HG03064 (cell line): ENCODE data around the gene PROX1.

ENCODE experiments used
- ATAC-seq: cut with Tn5 transposase; IDR thresholded peaks from one replicate; pipeline ENCODE4 v1.9.1; 2021; ENCODE audit warnings: low read depth; ENCODE audit not compliant: unreplicated experiment

Gene PROX1

GRCh38 chr1:213997038-213997771 lies 9.4 kb downstream of the PROX1 start:
- no peak for ATAC-seq

- ATAC-seq: no peak
These were observed 10.0 kb downstream of the PROX1 start for GRCh38 chr1:213997772-213998107.

- ATAC-seq: no peak
These were observed 11.0 kb downstream of the PROX1 start for GRCh38 chr1:213998785-213999184.

GRCh38 chr1:213999732-214000131 lies 12.0 kb downstream of the PROX1 start:
- no peak for ATAC-seq

- no peak for ATAC-seq
These were observed 14.3 kb downstream of the PROX1 start for GRCh38 chr1:214002060-214002459.

GRCh38 chr1:214002472-214002871 lies 14.7 kb downstream of the PROX1 start:
- no peak for ATAC-seq

GRCh38 chr1:214003233-214003632 lies 15.5 kb downstream of the PROX1 start:
- no peak for ATAC-seq

- no peak for ATAC-seq
These were observed 16.2 kb downstream of the PROX1 start for GRCh38 chr1:214004014-214004413.

GRCh38 chr1:214004795-214005194 lies 17.0 kb downstream of the PROX1 start:
- ATAC-seq: no peak

GRCh38 chr1:214005708-214006107 lies 17.9 kb downstream of the PROX1 start:
- no peak for ATAC-seq

GRCh38 chr1:214006845-214007244 lies 19.1 kb downstream of the PROX1 start:
- ATAC-seq: no peak

- ATAC-seq: no peak
These were observed 20.6 kb downstream of the PROX1 start for GRCh38 chr1:214008347-214008746.

- ATAC-seq: no peak
These were observed 21.1 kb downstream of the PROX1 start for GRCh38 chr1:214008791-214009422.

- ATAC-seq: no peak
These were observed 21.8 kb downstream of the PROX1 start for GRCh38 chr1:214009423-214010196.

GRCh38 chr1:214010197-214010573 lies 22.4 kb downstream of the PROX1 start:
- ATAC-seq: no peak

- no peak for ATAC-seq
These were observed 22.9 kb downstream of the PROX1 start for GRCh38 chr1:214010717-214011116.

- no peak for ATAC-seq
These were observed 24.6 kb downstream of the PROX1 start for GRCh38 chr1:214012418-214012817.

GRCh38 chr1:214013614-214014377 lies 26.0 kb downstream of the PROX1 start:
- ATAC-seq: no peak

GRCh38 chr1:214014730-214015129 lies 27.0 kb downstream of the PROX1 start:
- no peak for ATAC-seq

- ATAC-seq: no peak
These were observed 29.6 kb downstream of the PROX1 start for GRCh38 chr1:214017191-214017982.
